GM12878 (cell line): ENCODE measurements around the gene ACOX1. TPM values are rescaled to one million over a fixed set of nuclear protein-coding genes. Genes with fewer than 3 reads are reported as not detected.

Experiments used
- ATAC-seq: fragments of 200-7000 bp; cut with Tn5 transposase; 3 replicates; pipeline ENCODE4 v1.9.1; 2020; ENCODE audit warnings: mild to moderate bottlenecking, moderate library complexity
- BruUV-seq: library from RNA; stranded (reverse); fragments of 400-500 nt; replicated peaks from 2 replicates; lab custom pipeline; 2021; lab: Mats Ljungman, UMichigan
- CTCF ChIA-PET: fragments of 300-600 bp; sonication (Branson Sonifier 250); formaldehyde crosslinking; extraction: SDS; loops from one replicate; lab custom pipeline; 2021; ENCODE audit warnings: inconsistent platforms; lab: Yijun Ruan, JAX
- POLR2A ChIA-PET: fragments of 350-600 bp; formaldehyde crosslinking; extraction: SDS; loops from one replicate; lab custom pipeline; 2021; ENCODE audit warnings: inconsistent platforms; lab: Charles Lee
- RAD21 ChIA-PET: fragments of 300-600 bp; sonication (Branson Sonifier 250); formaldehyde crosslinking; loops from one replicate; lab custom pipeline; 2023; ENCODE audit warnings: antibody characterized with exemption; ENCODE audit not compliant: unreplicated experiment; lab: Charles Lee
- SMC1A ChIA-PET: fragments of 300-600 bp; sonication (Branson Sonifier 250); formaldehyde crosslinking; loops from one replicate; lab custom pipeline; 2023; ENCODE audit not compliant: unreplicated experiment, uncharacterized antibody; lab: Charles Lee
- DNase-seq: peaks from one replicate; pipeline ENCODE4 v3.0.0-alpha.2; 2011; ENCODE audit warnings: low read depth, low spot score
- FAIRE-seq: peaks from 3 replicates; lab custom pipeline; 2011; peaks lifted over from hg19 to GRCh38; lab: Jason Lieb, UNC
- H2AFZ ChIP-seq: 2 replicates; pipeline ENCODE4 v1.6.0; 2011; ENCODE audit warnings: low read depth, low read length, control low read depth; ENCODE audit not compliant: control insufficient read depth
- H3K27ac ChIP-seq: 2 replicates; pipeline ENCODE4 v1.5.1; 2011; ENCODE audit warnings: control low read depth; ENCODE audit not compliant: control insufficient read depth, insufficient read depth
- H3K27me3 ChIP-seq, 2 experiments: replicated peaks in 1 of 2; 2 replicates each; pipeline versions ENCODE4 v1.6.0 to v1.6.1; 2011; ENCODE audit warnings: low read length in 1 of 2; ENCODE audit not compliant: control insufficient read depth in 2 of 2, insufficient read depth in 2 of 2
- H3K36me3 ChIP-seq, 2 experiments: 2 replicates each; pipeline ENCODE4 v1.5.1; 2011; ENCODE audit warnings: low read length in 1 of 2; ENCODE audit not compliant: control insufficient read depth in 2 of 2, insufficient read depth in 2 of 2
- H3K4me1 ChIP-seq: 2 replicates; pipeline ENCODE4 v1.6.1; 2011; ENCODE audit warnings: mild to moderate bottlenecking, low read length, moderate library complexity, mixed read lengths; ENCODE audit not compliant: control insufficient read depth, insufficient read depth
- H3K4me2 ChIP-seq: 2 replicates; pipeline ENCODE4 v1.6.0; 2011; ENCODE audit warnings: control low read depth; ENCODE audit not compliant: control insufficient read depth, insufficient read depth
- H3K4me3 ChIP-seq: fragments of 200-600 bp; sonication (generic); 2 replicates; pipeline ENCODE4 v1.5.1; 2016
- H3K79me2 ChIP-seq: 2 replicates; pipeline ENCODE4 v1.6.0; 2011; ENCODE audit warnings: low read length; ENCODE audit not compliant: control insufficient read depth, insufficient read depth
- H3K9ac ChIP-seq: 2 replicates; pipeline ENCODE4 v1.8.0; 2011; ENCODE audit warnings: low read length, control low read depth, mixed read lengths; ENCODE audit not compliant: control insufficient read depth, insufficient read depth
- H3K9me3 ChIP-seq: replicated peaks from 3 replicates; pipeline ENCODE4 v1.5.1; 2011; ENCODE audit warnings: mild to moderate bottlenecking, low read length; ENCODE audit not compliant: control insufficient read depth, insufficient read depth
- H4K20me1 ChIP-seq: 2 replicates; pipeline ENCODE4 v1.6.0; 2011; ENCODE audit not compliant: control insufficient read depth, insufficient read depth
- MYC ChIP-seq: IDR thresholded peaks from 2 replicates; pipeline ENCODE4 v1.6.1; 2011; ENCODE audit warnings: mild to moderate bottlenecking, low read length, moderate library complexity, inconsistent platforms; ENCODE audit not compliant: insufficient read depth, insufficient replicate concordance, insufficient read length, severe bottlenecking
- PAX5 ChIP-seq: IDR thresholded peaks from 2 replicates; pipeline ENCODE4 v1.6.1; 2011; ENCODE audit warnings: low read depth, low read length, borderline replicate concordance
- RAD21 ChIP-seq: IDR thresholded peaks from 2 replicates; pipeline ENCODE4 v1.6.1; 2011; ENCODE audit warnings: mild to moderate bottlenecking, low read depth, low read length, moderate library complexity; ENCODE audit not compliant: insufficient read depth
- RBBP5 ChIP-seq: fragments of 200-600 bp; sonication (generic); conservative IDR thresholded peaks from 2 replicates; pipeline ENCODE4 v1.6.1; 2016
- SP1 ChIP-seq: IDR thresholded peaks from one replicate; pipeline ENCODE4 v1.6.1; 2011; ENCODE audit warnings: low read depth, low read length
- SRF ChIP-seq, 2 experiments: IDR thresholded peaks; 2 replicates each; pipeline ENCODE4 v1.6.1; 2011; ENCODE audit warnings: low read depth in 2 of 2, low read length in 2 of 2, mild to moderate bottlenecking in 1 of 2, moderate library complexity in 1 of 2
- TCF7 ChIP-seq: IDR thresholded peaks from 2 replicates; pipeline ENCODE4 v1.6.1; 2014; ENCODE audit warnings: antibody characterized with exemption, borderline replicate concordance
- USF2 ChIP-seq: IDR thresholded peaks from 2 replicates; pipeline ENCODE4 v1.6.1; 2011; ENCODE audit warnings: low read depth, low read length, improper control_type of control experiment, borderline replicate concordance
- WRNIP1 ChIP-seq: IDR thresholded peaks from 2 replicates; pipeline ENCODE4 v1.6.1; 2011; ENCODE audit warnings: low read depth, low read length, improper control_type of control experiment, borderline replicate concordance
- WGBS: methylation state at CpG from one replicate; pipeline ENCODE4 v1.1.6; 2016; ENCODE audit warnings: low lambda C conversion rate; ENCODE audit not compliant: insufficient replicate concordance, insufficient coverage; ENCODE audit errors: missing lambda C conversion rate; 5-methylcytosine and 5-hydroxymethylcytosine counted together
- in situ Hi-C: fragments of 300-500 bp; cut with MboI; formaldehyde crosslinking; loops from 9 replicates; pipeline ENCODE4 v1.14.3; 2018; ENCODE audit warnings: mixed read lengths
- intact Hi-C: fragments of 100-400 bp; cut with micrococcal nuclease; formaldehyde crosslinking; loops from one replicate; pipeline ENCODE4 v1.14.2; 2022; ENCODE audit not compliant: unreplicated experiment
- polyA plus RNA-seq, 11 experiments: library from polyadenylated mRNA; depleted of rRNA in 4 of 11; unstranded in 6 of 11; stranded (reverse) in 5 of 11; fragments of >200 nt; fragmentation: Nextera tagmentation in 4 of 11; fragmentation: Illumina TruSeq in 1 of 11; extraction: Ambion mirVana in 4 of 11; extraction: Trizol in 1 of 11; gene quantifications; 1 replicate in 1 of 11; 2 replicates in 10 of 11; pipeline versions ENCODE4 v1.2.1 to v1.2.3, GENCODE V29; 2011 to 2016; ENCODE audit warnings: inconsistent platforms in 2 of 11, missing spikeins in 2 of 11, low read depth in 1 of 11
- total RNA-seq, 4 experiments: library from RNA; depleted of rRNA in 3 of 4; stranded (reverse); fragments of >200 nt in 3 of 4; fragmentation: Illumina TruSeq in 1 of 4; extraction: Trizol in 1 of 4; gene quantifications; 2 replicates each; pipeline versions ENCODE4 v1.2.1 to v1.2.3, GENCODE V29; 2013 to 2021

ACOX1 gene
- total and polyA plus RNA-seq, 10 of the 15 experiments (the other 5 are each of a cell fraction or from before 2014, with no cell fraction given), result 6.5 to 26.2 (median 21.6) TPM

GRCh38 chr17:75917141-75917916 lies 61.6 kb downstream of the ACOX1 start:
- ATAC-seq (no peak), DNase-seq (no peak), FAIRE-seq (no peak)
- in situ Hi-C loops, result no loop called here
- no peaks in the 10 kb centered on the region for H3K36me3 ChIP-seq
- 82% methylated on average over 22 of the region's 23 CpGs for WGBS
- no peaks in the 10 kb centered on the region for H3K4me1 ChIP-seq
- no peaks in the 10 kb centered on the region for H3K79me2 ChIP-seq
- H3K9ac ChIP-seq, result no peak overlapping the region
- H3K9me3 ChIP-seq, result no peaks in the 10 kb centered on the region
- H3K4me2 ChIP-seq, result no peak overlapping the region
- POLR2A ChIA-PET, result no interaction called here
- no peak overlapping the region for H3K27ac ChIP-seq
- H3K4me3 ChIP-seq, result no peak overlapping the region
- BruUV-seq, result no TSS peak
- intact Hi-C loops, result no loop called here
- TF ChIP-seq RBBP5 (no peak), SP1 (no peak), WRNIP1 (no peak), RAD21 (no peak), SRF (IDR thresholded peaks at IDR 0.05; ENCODE audit: low read depth in 2 of 2, low read length in 2 of 2) (no peak), MYC (no peak), PAX5 (no peak), TCF7 (no peak), USF2 (no peak)
- H3K27me3 ChIP-seq, result no peaks in the 10 kb centered on the region
- CTCF ChIA-PET, result interaction anchor here (0.8 to 1.1 kb wide), 3 partner anchors 10 to 169 kb away, joined by 3 to 4 read pairs (median 4); no protein-coding TSS in a partner anchor
- H4K20me1 ChIP-seq, result no peaks in the 10 kb centered on the region
- no peak overlapping the region for H2AFZ ChIP-seq
- RAD21 ChIA-PET, result no interaction called here
- SMC1A ChIA-PET, result no interaction called here
